Stimulated activated CD4-positive, alpha-beta T cell treated with anti-CD3 and anti-CD28 coated beads, Interleukin-4, amount 100 ng/mL, for 1 hour (primary cell): ENCODE results near the gene LGALS12.
"Not testable (repeated sequence)": the region's sequence is repeated elsewhere in the genome, so short reads cannot be mapped to it uniquely, and the experiment has no call there.

Experiments used
- DNase-seq: peaks from one replicate; pipeline ENCODE4 v3.0.0-alpha.2; 2020

Gene LGALS12

GRCh38 chr11:63506876-63507275 is 992 bp downstream of the LGALS12 start:
- DNase-seq = no peak

DNA sequence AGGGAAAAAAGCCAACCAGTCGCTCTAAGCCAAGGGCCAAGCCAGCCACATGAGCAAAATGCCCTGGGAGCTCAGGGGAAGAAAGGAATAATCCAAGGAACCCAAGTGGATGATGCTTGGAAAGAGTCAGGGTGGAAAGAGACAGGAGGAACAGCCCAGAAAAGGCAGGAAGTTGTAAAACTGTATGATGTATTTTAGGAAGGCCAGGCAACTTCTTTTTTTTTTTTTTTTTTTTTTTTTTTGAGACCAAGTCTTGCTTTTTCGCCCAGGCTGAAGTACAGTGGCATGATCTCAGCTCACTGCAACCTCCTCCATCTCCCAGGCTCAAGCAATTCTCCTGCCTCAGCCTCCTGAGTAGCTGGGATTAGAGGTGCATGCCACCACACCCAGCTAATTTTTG is 1.6 kb downstream of the LGALS12 start:
- no peak for DNase-seq

DNA sequence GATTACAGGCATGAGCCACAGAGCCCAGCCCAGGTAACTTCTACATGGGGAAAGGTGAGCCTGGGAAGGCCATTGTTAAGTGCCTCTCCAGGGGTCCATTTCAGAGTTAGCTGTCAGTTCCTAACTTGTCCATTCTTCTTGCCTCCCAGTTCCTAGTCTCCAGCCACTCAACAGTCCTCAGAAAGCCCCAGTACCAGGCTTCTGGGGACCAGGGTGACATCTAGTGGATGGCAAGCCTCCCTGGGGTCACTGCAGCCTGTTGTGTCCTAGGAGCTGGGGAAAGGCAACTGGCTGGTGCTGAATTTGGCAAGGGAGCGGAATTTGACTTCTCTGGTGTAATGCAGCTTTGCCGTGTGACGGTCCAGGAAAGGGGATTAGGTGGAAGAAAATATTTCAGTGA is 2.1 kb downstream of the LGALS12 start:
- DNase-seq = no peak

DNA sequence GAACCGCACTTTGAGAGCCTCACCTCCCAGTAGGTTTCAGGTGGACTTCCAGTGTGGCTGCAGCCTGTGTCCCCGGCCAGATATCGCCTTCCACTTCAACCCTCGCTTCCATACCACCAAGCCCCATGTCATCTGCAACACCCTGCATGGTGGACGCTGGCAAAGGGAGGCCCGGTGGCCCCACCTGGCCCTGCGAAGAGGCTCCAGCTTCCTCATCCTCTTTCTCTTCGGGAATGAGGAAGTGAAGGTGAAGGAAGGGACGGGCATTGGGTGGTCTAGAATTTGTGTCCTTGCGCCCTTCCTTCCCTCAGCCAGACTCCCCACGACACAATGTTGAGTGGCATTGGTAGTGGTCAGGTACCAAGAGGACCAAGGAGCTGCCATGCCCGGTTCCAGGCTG is 2.9 kb downstream of the LGALS12 start:
- DNase-seq = no peak

- no peak for DNase-seq
These were observed 4.6 kb downstream of the LGALS12 start for GRCh38 chr11:63510360-63511047.

GRCh38 chr11:63511048-63511748 is 5.3 kb downstream of the LGALS12 start:
- no peak for DNase-seq

- DNase-seq = no peak
These were observed 6.9 kb downstream of the LGALS12 start for GRCh38 chr11:63512816-63513215.

- no peak for DNase-seq
These were observed 10.2 kb downstream of the LGALS12 start for GRCh38 chr11:63516109-63516508.

DNA sequence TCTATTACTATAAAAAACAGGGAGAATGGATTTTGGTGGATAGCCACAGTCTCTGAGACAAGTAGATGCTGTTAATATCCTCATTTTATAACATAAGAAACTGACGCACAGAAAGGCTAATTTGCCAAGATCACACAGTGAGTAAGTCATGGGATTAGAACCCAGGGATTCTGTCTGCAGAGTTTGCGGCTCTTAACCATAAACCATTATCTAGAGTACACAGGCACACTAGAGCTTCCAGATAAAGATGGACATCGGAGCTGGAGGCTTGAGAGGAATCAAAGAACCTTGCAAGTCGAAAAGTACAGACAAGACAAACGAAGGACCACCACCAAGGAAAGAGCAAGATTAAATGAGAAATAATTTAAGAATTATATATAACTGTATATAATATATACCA is 11.3 kb downstream of the LGALS12 start:
- no peak for DNase-seq

DNA sequence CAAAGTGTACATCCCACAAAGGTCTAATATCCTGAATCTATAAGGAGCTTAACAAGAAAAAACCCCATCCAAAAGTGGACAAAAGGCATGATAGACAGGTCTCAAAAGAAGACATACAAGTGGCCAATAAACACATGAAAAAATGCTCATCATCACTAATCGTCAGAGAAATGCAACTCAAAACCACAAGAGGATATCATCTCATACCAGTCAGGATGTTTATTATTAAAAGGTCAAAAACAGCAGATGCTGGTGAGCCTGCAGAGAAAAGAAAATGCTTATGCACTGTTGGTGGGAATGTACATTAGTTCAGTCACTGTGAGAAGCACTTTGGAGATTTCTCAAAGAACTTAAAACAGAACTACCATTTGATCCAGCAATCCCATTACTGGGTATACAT is 12.7 kb downstream of the LGALS12 start:
- DNase-seq = no peak

GRCh38 chr11:63520606-63521170 is 14.8 kb downstream of the LGALS12 start:
- no peak for DNase-seq

DNA sequence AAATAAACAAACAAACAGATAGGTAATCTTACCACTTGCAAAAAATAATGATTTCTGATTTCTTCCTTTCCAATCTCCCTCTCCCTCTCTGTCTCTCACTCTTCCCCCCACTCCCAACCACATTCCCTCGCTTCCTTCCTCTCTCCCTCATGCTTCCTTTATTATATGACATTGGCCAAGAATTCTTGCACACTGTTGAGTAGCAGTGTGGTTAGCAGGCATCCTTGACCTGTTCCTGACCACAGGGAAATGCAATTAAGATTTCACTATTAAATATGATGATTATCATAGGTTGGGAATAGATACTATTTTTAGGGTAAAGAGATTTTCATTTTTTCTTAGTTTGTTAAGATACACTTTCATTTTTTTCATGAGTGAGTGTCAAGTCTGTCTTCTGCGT is 16.0 kb downstream of the LGALS12 start:
- no peak for DNase-seq

- no peak for DNase-seq
These were observed 17.3 kb downstream of the LGALS12 start for GRCh38 chr11:63523151-63523550.

DNA sequence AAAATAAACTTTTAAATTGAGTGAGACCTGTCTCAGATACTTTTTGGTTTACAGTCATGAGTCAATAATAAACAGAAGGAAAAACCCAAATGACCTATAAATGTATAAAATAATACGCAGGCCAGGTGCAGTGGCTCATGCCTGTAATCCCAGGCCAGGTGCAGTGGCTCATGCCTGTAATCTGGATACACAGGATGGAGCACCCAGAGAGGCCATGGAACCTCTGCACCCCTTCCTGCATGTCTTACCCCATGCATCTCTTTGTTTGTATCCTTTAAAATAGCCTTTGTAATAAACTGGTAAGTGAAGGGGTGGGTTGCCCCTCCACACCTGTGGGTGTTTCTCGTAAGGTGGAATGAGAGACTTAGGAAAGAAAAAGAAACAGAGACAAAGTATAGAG is 21.8 kb downstream of the LGALS12 start:
- DNase-seq = no peak

DNA sequence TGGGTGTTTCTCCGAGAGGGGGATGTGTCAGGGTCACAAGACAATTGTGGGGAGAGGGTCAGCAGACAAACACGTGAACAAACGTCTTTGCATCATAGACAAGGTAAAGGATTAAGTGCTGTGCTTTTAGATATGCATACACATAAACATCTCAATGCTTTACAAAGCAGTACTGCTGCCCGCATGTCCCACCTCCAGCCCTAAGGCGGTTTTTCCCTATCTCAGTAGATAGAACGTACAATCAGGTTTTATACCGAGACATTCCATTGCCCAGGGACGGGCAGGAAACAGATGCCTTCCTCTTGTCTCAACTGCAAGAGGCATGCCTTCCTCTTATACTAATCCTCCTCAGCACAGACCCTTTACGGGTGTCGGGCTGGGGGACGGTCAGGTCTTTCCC is 22.3 kb downstream of the LGALS12 start:
- DNase-seq = not testable (repeated sequence)

DNA sequence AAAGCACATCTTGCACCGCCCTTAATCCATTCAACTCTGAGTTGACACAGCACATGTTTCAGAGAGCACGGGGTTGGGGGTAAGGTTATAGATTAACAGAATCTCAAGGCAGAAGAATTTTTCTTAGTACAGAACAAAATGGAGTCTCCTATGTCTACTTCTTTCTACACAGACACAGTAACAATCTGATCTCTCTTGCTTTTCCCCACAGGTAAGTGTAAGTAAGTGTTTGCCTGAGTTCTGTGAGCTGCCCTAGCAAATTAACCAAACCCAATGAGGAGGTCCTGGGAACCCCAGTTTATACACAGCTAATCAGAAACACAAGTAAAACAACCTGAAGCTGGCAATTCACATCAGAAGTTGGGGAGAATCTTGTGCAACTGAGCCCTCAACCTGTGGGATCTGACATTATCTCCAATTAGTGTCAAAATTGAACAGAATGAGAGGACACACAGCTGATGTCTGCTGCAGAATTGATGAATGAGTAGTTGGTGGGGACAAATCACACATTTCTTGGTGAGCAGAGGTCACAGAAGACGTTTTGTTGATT is 22.9 kb downstream of the LGALS12 start:
- DNase-seq = not testable (repeated sequence)

GRCh38 chr11:63529373-63529772 is 23.5 kb downstream of the LGALS12 start:
- not testable (repeated sequence) for DNase-seq

DNA sequence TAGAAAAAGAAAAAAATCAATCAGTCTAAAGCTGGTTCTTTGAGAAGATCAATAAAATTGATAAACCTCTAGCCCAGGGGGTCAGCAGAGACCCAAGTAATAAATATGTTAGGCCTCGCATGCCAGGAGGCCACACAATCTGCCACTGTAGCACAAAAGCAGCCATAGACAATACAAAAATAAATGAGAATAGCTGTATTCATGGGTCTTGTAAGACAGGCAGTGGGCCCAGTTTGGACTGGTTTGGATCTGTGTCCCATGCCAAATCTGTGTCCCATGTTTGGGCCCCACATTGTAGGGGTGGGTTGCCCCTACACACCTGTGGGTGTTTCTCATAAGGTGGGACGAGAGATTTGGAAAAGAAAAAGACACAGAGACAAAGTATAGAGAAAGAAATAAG is 24.1 kb downstream of the LGALS12 start:
- DNase-seq = no peak

DNA sequence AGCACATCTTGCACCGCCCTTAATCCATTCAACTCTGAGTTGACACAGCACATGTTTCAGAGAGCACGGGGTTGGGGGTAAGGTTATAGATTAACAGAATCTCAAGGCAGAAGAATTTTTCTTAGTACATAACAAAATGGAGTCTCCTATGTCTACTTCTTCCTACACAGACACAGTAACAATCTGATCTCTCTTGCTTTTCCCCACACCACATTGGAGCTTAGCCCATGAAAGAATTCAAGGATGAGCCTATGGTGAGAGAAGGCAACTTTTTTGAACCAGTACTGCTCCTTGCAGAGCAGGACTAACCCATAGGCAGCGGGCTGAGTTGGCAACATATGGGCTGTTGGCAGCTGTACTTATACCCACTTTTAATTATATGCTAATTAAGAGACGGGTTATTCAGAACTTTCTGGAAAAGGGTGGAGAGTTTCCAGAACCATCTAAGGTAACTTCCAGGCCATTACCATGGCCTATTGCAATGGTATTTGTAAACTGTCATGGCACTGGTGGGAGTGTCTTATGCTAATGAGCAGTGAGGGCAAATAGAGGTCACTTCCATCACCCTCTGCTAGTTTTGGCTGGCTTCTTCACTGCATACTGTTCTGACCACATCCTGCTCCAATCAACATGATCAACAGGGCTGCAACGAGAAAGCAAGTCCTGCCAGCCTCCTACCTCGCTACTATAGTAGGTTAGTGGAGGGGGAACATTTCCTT is 25.3 kb downstream of the LGALS12 start:
- not testable (repeated sequence) for DNase-seq

GRCh38 chr11:63532117-63532516 is 26.2 kb downstream of the LGALS12 start:
- no peak for DNase-seq

- DNase-seq = no peak
These were observed 27.1 kb downstream of the LGALS12 start for GRCh38 chr11:63532799-63533475.

GRCh38 chr11:63534076-63534475 is 28.2 kb downstream of the LGALS12 start:
- DNase-seq = no peak
